Limb (tissue), 2 donors: ENCODE measurements around the gene ZBTB32.
A peak's percentile ranks its signal among the peaks of the same experiment; 100 is the strongest.

Experiments used
- DNase-seq, 2 donors: peaks; one replicate each; pipeline ENCODE4 v3.0.0-alpha.2; 2016; ENCODE audit errors: extremely low spot score in 2 of 2

Gene ZBTB32

DNA sequence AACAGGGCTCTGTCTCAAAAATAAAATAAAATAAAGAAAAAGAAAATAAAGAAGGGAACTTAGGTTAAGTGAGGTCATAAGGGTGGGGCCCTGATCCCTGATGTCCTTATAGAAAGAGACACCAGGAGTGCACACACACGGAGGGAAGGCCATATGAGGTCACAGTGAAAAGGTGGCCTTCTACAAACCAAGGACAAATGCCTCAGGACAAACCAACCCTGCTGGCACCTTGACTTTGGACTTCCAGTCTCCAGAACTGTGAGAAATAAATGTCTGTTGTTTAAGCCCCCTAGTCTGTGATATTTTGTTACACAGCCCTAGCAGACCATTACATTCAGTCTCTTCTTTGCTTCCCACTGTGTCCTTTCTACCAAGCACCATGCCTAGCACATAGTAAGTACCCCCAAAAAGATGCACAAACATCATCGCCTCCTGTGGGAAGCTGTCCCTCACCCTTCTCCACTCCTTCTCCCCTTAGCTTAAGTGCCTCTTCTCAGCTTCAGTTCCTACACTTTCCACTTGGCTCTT lies 8.4 kb upstream of the ZBTB32 start:
- DNase-seq: no peak

DNA sequence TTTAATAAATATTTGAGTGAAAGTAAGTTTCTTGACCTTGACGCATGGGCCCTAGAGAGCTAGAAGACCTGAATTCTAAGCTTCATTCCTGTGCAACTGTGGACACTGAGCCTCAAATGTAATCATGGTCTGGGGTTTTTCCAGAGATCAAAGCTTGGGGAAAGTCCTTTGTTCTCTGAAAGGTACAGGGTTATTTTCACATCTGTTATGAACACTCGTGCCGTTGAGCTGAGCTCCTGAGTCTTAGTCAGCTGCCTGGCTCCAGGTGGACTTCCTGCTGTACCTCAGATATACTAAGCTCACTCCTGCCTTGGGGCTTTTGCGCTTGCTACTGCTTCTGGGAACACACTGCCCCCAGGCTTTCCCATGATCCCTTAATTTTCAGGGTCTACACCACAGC lies 7.5 kb upstream of the ZBTB32 start:
- no peak for DNase-seq

DNA sequence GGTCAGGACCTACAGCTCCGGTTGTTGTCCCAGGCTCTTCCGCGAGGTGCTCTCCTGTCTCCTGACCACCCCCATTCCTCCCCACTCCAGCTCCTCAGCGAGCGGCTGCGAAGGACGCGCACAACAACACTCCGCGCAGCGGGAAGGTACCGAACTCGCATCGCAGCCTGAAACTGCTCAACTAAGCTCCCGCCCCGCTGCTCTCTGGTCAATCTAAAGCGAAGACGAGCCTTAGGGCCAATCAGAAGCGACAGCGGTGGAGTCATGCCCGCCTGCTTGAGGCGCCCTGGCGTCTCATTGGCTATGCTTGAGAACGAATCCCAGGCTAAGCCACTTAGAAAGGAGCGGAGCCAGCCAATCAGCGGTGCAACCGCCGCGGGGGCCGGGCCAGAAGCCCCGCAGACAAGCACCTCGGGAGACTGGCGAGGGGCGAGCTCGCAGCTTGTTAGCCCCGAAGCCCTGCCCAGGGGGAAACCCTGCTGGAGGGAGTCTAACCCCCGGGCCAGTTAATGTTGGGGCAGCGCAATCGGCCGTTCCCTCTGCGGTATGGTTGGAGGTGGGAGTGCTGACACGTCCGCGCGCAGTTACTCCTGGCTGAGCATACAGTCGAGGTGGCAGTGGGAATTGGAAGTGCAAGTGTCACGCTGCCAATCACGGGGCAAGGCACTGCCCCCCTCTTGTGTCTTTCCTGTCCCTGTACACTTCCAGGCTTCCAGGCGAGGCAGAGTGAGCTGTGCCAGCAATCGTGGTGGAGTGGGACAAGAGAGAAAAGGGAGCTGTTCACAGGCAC lies 1.9 kb upstream of the ZBTB32 start:
- peak; percentile 91 to 97 for DNase-seq

DNA sequence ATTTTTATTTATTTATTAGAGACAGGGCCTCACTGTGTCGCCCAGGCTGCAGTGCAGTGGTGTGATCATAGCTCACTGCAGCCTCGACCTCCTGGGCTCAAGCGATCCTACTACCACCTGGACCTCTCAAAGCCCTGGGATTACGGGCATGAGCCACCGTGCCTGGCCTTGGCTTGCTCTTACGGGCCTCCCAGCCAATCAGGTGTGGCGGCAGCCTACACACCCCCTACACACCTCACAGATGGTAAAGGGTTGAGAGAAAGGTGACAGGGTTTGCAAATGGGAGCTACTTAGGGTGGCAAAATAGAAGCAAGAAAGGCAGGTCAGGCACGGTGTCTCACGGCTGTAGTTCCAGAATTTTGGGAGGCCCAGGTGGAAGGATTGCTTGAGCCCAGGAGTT lies 1.0 kb upstream of the ZBTB32 start:
- DNase-seq: no peak

DNA sequence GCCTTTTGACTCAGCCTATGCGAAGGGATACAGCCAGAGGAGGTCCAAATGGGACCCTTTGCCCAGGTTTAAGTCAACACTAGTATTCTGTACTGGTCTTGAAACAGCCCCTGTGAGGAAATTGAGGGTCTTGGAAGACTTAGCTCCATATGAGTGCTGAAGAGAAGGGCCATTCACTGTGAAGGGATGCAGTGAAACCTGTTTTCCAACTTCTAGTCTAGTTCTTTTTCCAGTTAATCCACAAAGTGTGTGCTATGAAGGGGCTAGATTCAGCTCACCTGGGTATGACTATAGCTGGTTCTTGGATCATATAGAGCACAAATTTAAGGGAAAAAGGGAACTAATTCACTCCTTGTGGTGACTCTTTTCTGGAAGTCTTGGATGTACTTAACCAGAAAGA lies 4.0 kb downstream of the ZBTB32 start:
- no peak for DNase-seq

DNA sequence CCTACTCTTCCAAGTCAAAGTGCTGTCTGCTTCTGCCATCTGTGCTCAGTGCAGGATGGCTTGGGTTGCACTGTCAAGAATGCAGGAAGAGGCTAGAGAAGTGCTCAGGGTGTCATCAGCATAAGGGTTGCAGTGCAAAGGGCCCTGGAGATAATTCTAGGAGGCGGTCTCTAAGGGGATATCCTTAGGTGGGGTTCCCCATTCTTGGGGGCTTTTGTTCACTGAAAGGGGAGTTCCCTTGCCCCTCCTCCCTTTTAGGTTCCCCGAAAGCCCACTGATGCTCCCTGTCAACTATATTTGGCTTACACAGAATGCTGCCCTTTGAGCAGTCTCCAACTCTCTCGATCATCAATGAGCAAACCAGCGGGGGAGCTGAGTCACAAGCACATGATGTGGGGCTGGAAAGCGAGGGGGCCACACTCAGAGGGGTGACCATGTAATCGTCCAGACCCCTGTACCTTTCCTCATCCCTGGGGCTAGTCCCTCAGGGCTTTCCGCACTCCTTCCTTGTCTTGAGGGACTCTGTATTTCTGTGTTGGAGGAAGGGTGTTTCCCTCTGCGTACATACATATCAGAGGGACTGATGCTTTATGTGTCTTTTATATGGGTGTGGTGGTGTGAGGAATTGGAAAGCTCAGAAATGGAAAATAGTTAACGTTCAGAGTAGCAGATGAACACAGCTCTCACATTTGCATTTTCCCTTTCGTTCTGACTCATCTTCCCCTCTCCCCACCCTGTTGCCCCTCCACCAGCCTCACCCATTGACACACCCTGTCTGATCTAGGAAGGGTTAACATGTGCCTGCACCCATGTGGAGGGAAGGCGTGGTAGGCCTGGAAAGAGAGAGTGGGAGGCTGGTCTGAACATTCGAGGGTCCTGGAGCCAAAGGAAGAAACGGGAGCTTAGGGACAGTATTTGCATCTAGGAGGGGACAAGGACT lies 6.7 kb downstream of the ZBTB32 start:
- DNase-seq: no peak

DNA sequence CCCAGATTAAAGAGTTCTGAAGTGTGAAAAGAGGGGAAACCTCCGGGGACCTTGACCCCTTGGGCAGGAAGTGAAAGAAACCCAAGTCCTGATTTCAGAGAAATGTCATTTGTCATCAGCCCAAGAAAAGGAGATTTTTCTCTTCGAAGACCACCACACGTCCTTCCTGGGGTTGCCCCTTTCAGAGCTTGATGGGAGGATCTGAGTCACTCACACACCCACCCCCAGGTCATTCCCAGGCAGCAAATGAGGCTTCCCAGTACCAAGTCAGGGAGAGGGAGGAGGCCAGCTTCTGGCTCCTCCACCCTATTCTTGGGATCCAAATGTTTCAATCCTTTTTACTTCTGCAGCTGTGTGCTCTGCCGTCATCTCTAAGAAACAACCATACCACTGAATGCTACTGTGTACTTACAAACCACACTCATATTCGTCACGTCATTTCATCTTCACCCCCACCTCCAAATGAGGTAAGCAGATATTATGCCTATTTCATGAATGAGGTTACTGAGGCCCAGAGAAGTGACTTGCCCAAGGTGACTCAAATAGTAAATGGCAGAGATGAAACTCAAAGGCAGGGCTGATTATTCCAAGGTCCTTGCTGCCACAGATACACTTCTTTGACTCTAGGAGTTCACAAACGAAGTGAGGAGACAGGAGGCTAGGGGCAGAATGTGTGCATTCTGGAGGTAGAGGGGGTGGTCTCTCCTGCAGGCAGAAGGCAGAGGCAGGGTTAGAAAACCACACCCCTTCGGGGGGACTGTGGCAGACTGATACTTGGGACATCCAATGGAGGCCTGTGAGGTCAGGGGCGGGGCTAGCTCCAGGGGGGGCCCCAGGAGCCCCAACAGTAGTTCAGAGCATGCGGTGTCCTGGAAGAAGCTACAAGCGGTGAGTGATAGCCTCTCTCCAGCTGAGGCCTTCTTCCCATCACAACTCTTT lies 8.5 kb downstream of the ZBTB32 start:
- no peak for DNase-seq

DNA sequence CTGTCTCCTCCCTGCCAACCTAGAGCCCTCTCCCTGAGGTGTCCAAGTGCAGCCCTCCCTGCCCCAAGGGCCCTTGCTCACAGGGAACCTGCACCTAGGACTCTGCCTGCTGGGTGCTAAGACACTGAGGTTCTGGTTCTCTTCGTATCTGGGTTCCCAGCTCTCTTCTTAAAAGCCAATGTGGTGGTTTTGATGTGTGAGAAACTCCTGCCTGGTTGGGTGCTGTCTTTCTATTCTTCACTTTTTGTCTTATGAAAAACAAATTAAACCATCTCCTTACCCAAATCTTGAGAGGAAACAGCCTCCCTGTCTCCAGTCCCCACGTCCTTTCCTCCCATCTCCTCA lies 9.1 kb downstream of the ZBTB32 start:
- DNase-seq: no peak

DNA sequence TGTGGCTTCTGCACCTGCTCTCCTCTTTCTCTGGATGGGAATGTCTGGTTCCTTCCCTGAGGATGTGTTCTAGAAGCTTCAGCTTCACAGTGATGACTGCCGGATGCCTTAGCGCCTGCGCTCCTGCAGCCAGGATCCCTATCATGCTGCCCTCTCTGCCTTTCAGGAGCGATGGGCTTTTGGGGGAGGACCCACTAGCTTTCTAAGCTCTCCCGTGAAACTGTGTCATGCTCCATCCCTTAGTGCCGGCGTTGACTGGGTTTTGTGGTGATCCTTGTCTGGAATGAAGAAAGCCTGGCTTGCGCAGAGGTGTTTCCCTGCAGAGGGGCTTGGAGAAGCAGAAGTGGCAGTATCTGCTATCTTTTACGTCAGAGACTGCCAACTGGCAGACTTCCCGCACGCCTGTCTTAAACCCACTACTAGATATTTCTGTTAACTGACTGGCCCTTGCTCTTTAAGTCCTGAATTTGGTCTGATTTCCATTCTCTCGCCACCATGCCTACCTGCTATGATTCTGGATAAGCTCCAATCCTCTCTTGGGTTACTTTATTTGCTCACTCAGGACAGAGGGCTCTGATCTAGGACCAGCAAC lies 9.6 kb downstream of the ZBTB32 start:
- DNase-seq: no peak

DNA sequence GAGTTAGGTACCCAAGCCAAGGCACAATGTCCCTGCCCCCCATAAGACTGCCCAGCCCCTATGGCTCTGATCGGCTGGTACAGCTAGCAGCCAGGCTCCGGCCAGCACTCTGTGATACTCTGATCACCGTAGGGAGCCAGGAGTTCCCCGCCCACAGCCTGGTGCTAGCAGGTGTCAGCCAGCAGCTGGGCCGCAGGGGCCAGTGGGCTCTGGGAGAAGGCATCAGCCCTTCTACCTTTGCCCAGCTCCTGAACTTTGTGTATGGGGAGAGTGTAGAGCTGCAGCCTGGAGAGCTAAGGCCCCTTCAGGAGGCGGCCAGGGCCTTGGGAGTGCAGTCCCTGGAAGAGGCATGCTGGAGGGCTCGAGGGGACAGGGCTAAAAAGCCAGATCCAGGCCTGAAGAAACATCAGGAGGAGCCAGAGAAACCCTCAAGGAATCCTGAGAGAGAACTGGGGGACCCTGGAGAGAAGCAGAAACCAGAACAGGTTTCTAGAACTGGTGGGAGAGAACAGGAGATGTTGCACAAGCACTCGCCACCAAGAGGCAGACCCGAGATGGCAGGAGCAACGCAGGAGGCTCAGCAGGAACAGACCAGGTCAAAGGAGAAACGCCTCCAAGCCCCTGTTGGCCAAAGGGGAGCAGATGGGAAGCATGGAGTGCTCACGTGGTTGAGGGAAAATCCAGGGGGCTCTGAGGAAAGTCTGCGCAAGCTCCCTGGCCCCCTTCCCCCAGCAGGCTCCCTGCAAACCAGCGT lies 10.4 kb downstream of the ZBTB32 start:
- DNase-seq: peak in 1 of 2 donors; percentile 18

DNA sequence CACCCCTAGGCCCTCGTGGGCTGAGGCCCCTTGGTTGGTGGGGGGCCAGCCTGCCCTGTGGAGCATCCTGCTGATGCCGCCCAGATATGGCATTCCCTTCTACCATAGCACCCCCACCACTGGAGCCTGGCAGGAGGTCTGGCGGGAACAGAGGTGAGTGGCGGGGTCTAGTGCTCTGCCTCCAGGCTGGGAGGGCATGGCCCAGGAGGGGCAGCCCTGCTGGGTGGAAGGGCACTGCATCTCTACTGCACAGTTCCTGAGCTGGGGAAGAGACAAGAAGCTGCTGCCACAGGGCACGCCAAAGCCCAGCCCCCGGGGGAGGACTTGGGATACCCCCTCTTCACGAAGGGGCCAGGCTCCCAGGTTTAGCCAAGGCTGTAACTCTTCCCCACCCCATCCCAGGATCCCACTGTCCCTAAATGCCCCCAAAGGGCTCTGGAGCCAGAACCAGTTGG lies 11.0 kb downstream of the ZBTB32 start:
- DNase-seq: peak in 1 of 2 donors; percentile 42

DNA sequence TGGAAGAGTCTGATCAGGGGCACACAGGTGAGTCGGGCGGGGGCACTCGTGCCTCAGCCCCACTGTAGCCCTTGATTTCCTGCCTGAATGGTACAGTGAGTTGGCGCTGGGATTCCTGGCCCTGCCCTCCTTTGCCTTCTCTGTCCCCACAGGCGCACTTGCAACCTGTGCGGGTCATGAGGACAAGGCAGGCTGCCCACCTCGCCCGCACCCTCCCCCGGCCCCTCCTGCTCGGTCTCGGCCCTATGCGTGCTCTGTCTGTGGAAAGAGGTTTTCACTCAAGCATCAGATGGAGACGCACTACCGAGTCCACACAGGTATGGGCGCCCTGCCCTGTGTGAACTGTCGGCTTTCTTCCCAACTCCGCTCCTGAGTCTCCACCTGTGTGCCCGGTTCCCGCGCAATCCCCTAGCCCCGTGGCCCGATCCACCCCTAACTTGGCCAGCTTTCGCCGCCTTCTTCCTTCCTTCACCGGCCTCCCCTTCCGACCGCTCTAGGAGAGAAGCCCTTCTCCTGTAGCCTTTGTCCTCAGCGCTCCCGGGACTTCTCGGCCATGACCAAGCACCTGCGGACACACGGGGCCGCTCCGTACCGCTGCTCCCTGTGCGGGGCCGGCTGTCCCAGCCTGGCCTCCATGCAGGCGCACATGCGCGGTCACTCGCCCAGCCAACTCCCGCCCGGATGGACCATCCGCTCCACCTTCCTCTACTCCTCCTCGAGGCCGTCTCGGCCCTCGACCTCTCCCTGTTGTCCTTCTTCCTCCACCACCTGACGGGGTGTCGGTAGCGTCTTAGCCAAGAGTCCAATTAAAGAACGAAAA lies 11.8 kb downstream of the ZBTB32 start:
- no peak for DNase-seq

DNA sequence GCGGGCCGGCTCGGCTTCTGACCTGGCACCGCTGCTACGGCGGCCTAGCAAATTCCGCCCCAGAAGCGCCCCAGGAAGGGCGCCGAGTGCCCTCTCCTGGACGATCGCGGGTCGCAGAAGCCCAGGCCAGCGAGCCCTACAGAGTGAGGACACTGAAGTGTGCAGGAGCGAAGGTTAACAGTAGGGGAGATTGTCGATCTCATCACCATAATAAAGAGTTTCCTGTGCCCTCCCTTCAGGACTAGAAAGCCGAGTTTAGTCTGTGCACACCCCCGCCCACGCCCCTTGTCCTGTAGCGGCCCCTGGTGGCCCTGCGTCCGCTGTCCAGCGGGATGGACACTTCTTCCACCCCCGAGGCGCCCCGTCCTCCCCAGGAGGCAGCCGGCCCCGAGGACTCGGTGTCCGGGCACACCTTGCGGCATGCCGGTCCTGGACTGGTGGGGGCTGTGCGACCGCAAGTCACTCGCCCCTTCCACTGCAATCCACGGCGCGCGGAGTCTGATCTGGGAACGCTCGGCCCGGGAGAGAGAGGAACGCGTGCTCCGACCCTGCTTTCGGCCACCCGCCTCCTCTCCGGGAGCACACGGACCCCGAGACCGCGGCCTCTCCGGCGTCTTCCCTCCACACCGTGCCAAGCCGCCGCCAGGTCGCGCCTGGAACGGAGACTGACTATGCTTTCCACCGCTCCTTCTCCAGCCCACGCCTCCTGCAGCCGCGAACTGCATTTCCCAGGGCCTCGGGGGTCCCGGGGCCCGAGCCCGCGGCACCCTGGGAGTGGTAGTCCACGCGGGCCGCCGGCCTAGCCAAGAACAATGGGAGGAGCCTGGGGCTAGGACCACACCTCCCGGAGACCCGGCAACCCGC lies 12.7 kb downstream of the ZBTB32 start:
- DNase-seq: peak; percentile 82 to 90

DNA sequence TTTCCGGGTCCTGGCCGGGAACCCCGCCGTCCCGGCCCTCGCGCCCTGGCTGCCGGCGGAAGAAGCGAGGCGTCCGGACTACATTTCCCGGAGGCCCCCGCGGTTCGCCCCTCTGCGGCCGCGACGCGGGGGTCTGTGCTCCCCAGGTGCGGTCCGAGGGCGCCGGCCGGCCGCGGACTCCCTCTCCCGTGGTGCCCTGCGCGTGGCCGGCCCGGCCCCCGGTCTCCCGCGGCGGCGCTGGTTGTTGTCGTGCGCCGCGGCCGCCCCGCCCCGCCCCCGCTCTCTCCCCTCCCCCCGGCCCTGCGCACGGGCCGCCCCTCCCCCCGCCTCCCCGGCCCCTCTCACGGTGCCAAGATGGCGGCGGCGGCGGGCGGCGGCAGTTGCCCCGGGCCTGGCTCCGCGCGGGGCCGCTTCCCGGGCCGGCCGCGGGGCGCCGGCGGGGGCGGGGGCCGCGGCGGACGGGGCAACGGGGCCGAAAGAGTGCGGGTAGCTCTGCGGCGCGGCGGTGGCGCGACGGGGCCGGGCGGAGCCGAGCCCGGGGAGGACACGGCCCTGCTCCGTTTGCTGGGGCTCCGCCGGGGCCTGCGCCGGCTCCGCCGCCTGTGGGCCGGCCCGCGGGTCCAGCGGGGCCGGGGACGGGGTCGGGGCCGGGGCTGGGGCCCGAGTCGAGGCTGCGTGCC lies 13.4 kb downstream of the ZBTB32 start, which contains the start of gene KMT2B:
Gene KMT2B, plus strand, starts transcription at position 339 of the 680 bp plus-strand sequence. Its CDS starts 16 bp downstream, at position 355.
- DNase-seq: peak; percentile 96 to 97

DNA sequence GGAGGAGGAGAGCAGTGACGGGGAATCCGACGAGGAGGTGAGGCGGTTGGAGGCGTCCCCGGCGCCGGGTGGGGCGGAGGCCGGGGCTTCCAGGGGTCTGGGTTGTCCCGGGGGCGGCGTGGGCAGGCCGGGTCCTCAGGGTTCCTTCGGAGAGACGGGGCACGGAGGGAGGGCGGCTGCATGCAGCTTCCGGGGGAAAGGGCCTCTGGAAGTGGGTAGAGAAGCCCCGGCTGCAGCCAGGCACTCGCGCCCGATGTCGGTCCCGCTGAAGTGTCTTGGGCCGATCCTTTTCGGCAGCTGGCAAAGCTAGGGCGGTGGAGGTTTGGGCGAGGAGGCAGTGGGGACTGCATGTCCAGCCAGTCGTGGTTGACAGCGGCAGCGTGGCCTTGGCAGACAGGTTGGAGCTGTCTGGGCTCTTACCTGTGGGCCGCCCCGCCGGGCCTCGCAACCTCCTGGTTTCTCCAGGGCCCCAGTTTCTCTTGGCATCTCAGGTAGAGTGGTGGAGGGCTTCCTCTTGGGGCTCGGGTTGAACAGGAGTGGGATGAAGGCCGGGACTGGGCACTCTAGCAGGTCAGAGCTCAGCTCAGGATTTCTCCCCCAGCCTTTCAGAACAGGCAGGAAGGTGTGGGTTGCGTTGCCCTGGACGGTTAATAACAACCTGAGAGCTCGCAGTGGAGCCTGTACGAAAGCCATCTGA lies 14.1 kb downstream of the ZBTB32 start:
- peak in 1 of 2 donors; percentile 66 for DNase-seq

DNA sequence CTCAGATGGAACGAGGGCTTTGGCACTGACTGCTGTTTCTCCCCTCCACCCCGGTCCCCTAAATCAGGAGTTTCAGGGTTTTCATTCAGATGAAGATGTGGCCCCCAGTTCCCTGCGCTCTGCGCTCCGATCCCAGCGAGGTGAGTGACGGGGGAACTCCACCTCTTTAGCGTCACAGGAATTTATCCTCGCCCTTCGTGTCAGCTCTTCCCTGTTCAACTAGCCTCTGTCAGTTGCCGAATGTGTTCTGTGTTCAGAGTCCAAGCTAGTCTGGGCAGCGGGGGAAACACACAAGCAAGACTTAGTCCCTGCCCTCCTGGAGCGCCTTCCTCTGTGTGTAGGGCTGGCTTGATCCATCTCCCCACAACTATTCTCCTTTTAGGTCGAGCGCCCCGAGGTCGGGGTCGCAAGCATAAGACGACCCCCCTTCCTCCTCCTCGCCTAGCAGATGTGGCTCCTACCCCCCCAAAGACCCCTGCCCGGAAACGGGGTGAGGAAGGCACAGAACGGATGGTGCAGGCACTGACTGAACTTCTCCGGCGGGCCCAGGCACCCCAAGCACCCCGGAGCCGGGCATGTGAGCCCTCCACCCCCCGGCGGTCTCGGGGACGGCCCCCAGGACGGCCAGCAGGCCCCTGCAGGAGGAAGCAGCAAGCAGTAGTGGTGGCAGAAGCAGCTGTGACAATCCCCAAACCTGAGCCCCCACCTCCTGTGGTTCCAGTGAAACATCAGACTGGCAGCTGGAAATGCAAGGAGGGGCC lies 15.2 kb downstream of the ZBTB32 start:
- DNase-seq: peak in 1 of 2 donors; percentile 28
